NCI-H510A treated with DMSO at 0.1 percent for 48 hours (cell line): ENCODE data around the gene ALDH1L2.
"Not testable (repeated sequence)": the region's sequence is repeated elsewhere in the genome, so short reads cannot be mapped to it uniquely, and the experiment has no call there.

Experiments used
- DNase-seq: peaks from one replicate; lab custom pipeline; 2025; lab: John Stamatoyannopoulos, UW

The ALDH1L2 gene

DNA sequence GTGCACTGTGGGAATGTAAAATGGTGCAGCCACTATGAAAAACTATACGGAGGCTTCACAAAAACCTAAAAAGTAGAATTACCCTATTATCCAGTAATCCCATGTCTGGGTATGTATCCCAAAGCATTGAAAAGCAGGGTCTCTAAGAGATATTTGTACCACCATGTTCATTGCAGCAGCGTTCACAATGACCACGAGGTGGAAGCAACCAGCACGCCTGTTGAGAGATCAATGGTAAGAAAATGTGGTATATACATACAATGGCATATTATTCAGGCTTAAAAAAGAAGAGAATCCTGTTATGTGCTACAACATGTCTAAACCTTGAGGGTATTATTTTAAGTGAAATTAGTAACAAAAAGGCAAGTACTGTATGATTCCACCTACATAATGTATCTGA is 99.1 kb downstream of the ALDH1L2 start:
- no peak for DNase-seq

DNA sequence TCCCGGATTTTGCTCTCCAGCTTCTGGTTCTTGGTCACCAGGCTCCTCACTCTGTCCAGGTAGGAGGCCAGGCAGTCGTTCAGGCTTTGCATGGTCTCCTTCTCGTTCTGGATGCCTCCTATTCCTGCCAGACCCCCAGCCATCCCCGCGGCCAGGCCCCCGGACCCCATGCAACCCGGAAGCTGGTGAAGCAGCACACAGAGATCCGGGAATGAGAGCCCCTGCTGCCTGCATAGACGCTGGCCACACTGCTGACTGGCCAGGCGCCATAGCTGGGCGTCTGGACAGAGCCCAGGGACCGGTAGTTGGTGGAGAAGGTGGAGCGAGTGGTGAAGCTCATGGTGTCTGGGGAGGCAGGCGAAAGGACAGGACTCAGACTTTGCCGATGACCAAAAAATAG is 106.6 kb downstream of the ALDH1L2 start:
- DNase-seq = not testable (repeated sequence)

DNA sequence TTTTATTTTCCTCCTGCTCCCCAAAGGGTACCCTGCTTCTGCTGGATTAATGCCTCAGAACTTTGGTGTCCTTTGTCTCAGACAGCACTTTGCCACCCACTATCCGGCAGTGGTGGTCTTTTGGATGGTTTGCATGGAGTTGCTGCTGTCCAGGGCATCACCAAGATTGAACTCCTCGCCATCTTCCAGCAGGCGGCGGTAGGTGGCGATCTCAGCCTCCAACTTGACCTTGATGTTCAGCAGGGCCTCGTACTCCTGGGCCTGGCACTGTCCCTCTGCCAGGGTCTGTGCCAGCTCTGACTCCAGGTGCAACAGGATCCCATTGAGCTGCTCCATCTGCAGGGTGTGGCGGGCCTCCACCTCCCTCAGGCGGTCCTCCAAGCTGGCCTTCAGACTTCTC is 107.6 kb downstream of the ALDH1L2 start:
- DNase-seq = no peak

DNA sequence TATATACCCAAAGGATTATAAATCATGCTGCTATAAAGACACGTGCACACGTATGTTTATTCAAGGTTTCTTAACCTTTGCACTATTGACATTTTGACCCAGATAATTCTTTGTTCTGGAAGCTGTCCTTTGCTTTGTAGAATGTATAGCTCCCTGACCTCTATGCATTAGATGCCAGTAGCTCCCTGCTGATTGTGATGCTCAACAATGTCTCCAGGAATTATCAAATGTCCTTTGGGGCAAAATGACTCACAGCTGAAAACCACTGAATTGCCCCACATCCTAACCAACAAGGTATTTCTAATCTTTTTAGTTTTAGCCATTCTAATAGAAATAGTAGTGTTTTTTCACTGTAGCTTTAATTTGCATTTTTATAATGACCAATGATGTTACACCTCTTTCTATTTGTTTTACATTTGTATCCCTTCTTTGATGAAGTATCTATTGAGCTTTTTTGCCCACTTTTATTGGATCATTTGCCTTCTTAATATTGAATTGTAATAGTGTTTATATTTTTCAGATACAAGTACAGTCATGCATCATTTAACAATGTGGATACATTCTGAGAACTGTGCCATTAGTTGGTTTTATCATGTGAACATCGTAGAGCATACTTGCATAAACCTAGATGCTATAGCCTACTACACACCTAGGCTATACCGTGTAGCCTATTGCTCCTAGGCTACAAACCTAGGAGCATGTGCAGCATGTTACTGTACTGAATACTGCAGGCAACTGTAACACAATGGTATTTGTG is 108.5 kb downstream of the ALDH1L2 start:
- DNase-seq = no peak

DNA sequence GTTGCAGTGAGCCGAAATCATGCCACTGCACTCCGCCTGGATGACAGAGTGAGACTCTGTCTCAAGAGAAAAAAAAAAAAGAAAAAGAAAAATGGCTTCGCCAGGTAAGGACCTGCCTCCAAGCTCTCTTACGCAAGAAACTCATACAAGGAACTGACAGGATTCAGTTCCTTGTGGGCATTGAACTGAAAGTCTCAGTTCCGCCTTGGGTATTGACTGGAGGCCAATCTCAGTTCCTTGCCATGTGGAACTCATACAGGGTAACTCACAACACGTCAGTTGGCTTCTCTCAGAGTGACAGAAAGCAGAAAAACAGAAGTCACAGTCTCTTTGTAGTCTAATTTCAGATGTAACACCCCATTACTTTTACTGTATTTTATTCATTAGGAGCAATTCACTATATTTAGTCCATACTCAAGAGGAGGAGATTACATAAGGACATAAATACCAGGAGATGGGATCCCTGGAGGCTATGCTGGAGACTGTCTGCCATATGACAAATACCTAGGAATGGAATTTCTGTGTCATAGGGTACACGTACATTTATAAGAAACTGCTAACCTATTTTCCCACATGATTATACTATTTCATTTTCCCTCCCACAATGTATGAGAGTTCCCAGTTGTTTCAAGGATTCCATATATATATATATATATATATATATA is 109.5 kb downstream of the ALDH1L2 start:
- DNase-seq = no peak

DNA sequence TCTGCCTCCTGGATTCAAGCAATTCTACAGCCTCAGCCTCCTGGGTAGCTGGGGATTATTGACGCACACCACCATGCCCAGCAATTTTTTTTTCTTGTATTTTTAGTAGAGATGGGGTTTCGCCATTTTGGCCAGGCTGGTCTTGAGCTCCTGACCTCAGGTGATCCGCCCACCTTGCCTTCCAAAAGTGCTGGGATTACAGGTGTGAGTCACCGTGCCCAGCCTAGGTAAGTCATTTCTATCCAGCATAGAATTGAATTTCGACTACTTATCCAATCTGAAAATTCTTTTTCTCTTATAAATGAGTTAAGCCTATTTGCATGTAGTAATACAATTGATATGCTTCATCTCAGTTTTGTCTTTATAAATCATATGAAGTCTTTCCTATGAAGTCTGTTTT is 111.0 kb downstream of the ALDH1L2 start:
- DNase-seq = no peak

DNA sequence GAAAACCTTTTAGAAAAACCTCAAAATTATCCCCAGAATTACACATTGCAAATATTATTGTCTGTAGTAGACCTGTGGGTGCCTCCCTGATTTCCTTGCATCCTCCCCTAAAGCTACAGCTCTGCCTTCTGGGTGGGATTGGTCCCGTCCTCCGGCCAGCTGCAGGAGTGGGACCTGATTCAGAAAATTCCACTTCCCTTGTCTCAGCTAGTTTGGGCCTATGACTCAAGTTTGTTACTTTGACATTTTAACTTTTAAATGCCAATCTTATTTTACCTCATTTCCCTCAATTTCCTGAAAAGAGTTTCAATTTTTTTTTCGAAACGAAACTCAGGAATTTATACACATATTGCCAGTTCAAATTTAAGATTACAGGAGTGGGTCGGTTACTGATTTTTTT is 113.0 kb downstream of the ALDH1L2 start:
- DNase-seq = no peak
